ENCODE measurements around the gene DACH1.

GRCh38 chr13:71865874-71866334 lies 1.1 kb downstream of the DACH1 start:
- TF ChIP-seq POLR2AphosphoS5 (IDR thresholded peaks at IDR 0.05; ENCODE audit: low read depth, low read length) = no peak
- TF ChIP-seq POLR2A (IDR thresholded peaks at IDR 0.05; ENCODE audit: low read depth, low read length) = no peak
- no peak for TF ChIP-seq TAF1 (IDR thresholded peaks at IDR 0.05; ENCODE audit: borderline replicate concordance, low read depth, low read length)
